ENCODE measurements around the gene CTTN. TPM values are rescaled to one million over a fixed set of nuclear protein-coding genes. Genes with fewer than 3 reads are reported as not detected.

The CTTN gene
- total RNA-seq, 1 donor from 2014 or later, result 239 TPM

GRCh38 chr11:70378506-70379134 lies 19.7 kb upstream of the CTTN start:
- no peaks in the 10 kb centered on the region for H3K4me1 Mint-ChIP-seq (ENCODE audit: low read depth)
- no peak for DNase-seq (ENCODE audit: low spot score, unreplicated experiment)
- no peaks in the 10 kb centered on the region for H3K9me3 Mint-ChIP-seq (ENCODE audit: low read depth)
- no peak for TF ChIP-seq CTCF (IDR thresholded peaks at IDR 0.05; ENCODE audit: unreplicated experiment)
- H3K27ac Mint-ChIP-seq, result no peak overlapping the region
- H3K4me3 Mint-ChIP-seq (ENCODE audit: low read depth), result no peak overlapping the region
- no peaks in the 10 kb centered on the region for H3K27me3 Mint-ChIP-seq
- peaks cover 20% of the 10 kb centered on the region for H3K36me3 Mint-ChIP-seq (ENCODE audit: insufficient read depth)

GRCh38 chr11:70381350-70381749 lies 17.0 kb upstream of the CTTN start:
- peak overlapping the region; percentile 59 for H3K27ac Mint-ChIP-seq
- no peaks in the 10 kb centered on the region for H3K27me3 Mint-ChIP-seq
- no peaks in the 10 kb centered on the region for H3K4me1 Mint-ChIP-seq (ENCODE audit: low read depth)

DNA sequence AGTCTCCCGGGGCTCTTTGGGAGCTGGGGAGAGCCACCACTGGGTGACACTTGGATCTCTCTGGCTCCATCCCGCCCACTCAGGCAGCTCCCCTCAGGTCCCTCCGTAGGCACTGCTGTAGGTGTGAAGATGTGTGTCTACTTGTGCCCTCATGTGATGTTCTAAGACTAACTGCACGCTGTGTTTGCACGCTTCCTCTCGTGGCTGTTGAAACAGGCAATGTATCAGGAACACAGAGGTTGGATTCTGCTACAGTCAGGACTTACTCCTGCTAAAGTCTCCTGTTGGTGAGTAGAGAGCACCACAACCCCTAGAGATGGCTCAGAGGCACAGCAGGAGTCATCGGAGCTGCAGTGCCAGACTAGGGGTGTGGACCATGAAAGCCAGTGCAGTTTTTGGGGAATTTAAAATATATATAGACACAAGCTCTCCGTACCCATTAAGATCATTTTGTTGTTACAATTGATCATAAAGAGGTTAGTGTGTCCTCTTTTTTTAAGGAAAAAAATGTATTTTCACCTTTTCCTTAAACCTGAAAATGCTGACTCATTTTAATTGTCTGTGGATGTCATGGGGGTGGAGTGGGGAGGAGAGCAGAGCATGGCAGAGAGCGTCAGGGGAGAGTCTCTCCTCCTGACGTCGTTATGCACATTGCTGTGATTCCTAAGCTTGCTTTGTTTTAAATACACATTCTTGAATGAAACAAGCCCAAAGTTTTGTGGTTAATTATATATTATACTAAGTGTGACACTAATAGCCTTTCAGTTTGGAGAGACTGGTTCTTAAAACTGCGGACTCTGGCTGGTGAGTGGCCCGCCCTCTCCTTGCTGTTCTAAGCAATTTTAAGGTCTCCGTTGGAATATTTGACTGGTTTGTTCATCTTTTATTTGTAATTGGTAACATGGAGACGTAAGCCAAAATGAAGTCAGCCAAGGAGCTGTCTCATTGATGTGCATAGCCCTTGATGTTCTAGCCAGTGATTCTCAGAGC lies 16.2 kb upstream of the CTTN start:
- Mint-ChIP-seq H3K27me3 (no peaks in the 10 kb centered on the region), H3K4me3 (ENCODE audit: low read depth) (no peak overlapping the region), H3K36me3 (ENCODE audit: insufficient read depth) (peaks cover 15% of the 10 kb centered on the region), H3K4me1 (ENCODE audit: low read depth) (no peaks in the 10 kb centered on the region), H3K27ac (peak overlapping the region; percentile 59), H3K9me3 (ENCODE audit: low read depth) (no peaks in the 10 kb centered on the region)
- no peak for TF ChIP-seq CTCF (IDR thresholded peaks at IDR 0.05; ENCODE audit: unreplicated experiment)
- DNase-seq (ENCODE audit: low spot score, unreplicated experiment), result no peak

More at GRCh38 chr11:70381350-70381749, 17.0 kb upstream of the CTTN start:
- Mint-ChIP-seq H3K36me3 (ENCODE audit: insufficient read depth) (peaks cover 19% of the 10 kb centered on the region), H3K9me3 (ENCODE audit: low read depth) (no peaks in the 10 kb centered on the region), H3K4me3 (ENCODE audit: low read depth) (no peak overlapping the region)
- no peak for TF ChIP-seq CTCF (IDR thresholded peaks at IDR 0.05; ENCODE audit: unreplicated experiment)
- DNase-seq (ENCODE audit: low spot score, unreplicated experiment), result no peak

- no peaks in the 10 kb centered on the region for H3K27me3 Mint-ChIP-seq
- no peak for TF ChIP-seq CTCF (IDR thresholded peaks at IDR 0.05; ENCODE audit: unreplicated experiment)
- H3K4me3 Mint-ChIP-seq (ENCODE audit: low read depth), result no peak overlapping the region
- peaks cover 11% of the 10 kb centered on the region for H3K36me3 Mint-ChIP-seq (ENCODE audit: insufficient read depth)
- H3K4me1 Mint-ChIP-seq (ENCODE audit: low read depth), result no peaks in the 10 kb centered on the region
- no peak for DNase-seq (ENCODE audit: low spot score, unreplicated experiment)
- H3K9me3 Mint-ChIP-seq (ENCODE audit: low read depth), result no peaks in the 10 kb centered on the region
- peak overlapping the region; percentile 49 for H3K27ac Mint-ChIP-seq
Observed at GRCh38 chr11:70383664-70384565, 14.4 kb upstream of the CTTN start.

Measured in progenitor cell of endocrine pancreas (in vitro differentiated cells).